Colon (tissue), 2 donors: ENCODE measurements around the gene TTC23.
"Not testable (repeated sequence)": the region's sequence is repeated elsewhere in the genome, so short reads cannot be mapped to it uniquely, and the experiment has no call there.

Experiments
- FAIRE-seq: peaks from 2 replicates; lab custom pipeline; 2012; peaks lifted over from hg19 to GRCh38; lab: Jason Lieb, UNC
- donor health status: control.
- donor health status: control.

The TTC23 gene

GRCh38 chr15:99192181-99192580 is 57.2 kb downstream of the TTC23 start:
- FAIRE-seq = not testable (repeated sequence)

GRCh38 chr15:99187936-99188335 is 61.4 kb downstream of the TTC23 start:
- no peak for FAIRE-seq

DNA sequence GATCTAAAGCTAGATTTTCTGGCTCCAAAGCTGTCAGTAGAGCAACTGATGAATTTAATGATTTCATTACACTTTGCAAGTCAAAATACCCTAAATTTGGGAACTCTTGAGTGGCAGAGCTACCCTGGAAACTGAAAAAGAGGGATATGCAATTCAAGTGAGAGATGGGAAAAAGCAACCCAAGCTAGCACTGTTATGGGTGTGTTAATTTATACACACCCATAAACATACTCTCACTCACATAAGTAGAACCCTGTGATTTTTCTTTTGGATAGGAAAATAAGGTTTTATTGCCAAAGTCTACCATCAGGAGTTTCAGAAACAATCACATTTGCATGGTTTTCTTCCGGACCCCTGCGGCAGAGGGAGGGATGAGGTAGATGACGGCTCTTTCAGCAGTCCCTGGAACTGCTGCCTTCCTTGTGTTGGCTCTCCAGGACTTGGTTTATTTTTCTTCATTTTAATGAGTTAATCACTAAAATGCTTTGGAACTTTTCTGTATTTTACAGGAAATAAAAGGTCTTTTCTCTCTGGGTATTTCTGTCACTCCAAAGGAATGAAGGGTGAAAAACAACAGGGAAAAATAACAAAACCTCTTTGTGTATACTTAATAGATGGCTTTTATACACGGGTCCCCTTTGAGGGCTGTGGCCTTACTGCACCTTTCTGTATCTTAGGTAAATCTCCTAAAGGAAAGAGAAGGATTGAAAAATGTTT is 63.8 kb downstream of the TTC23 start:
- FAIRE-seq = no peak

- no peak for FAIRE-seq
Observed at GRCh38 chr15:99182791-99183190, 66.6 kb downstream of the TTC23 start.

DNA sequence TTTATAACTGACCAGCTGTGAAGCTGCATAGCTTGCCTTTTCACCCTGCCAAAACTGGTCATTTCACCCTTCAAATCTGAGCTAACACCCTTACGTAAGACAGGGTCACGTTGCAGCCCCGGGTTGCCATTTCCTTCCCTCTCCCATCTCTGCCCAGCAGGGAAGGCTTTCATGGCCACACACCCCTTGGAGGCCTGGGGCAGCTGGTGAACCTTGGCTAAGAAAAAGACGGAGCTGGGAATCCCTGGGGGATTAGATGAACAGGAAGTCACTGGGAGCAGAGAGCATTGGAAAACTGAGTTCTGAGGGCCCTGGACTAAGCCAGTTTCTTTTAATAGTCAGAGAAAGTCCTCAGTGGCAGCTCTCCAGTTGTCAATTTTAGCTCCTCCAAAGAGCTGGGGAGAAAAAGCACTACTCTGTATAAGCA is 67.8 kb downstream of the TTC23 start:
- no peak for FAIRE-seq

DNA sequence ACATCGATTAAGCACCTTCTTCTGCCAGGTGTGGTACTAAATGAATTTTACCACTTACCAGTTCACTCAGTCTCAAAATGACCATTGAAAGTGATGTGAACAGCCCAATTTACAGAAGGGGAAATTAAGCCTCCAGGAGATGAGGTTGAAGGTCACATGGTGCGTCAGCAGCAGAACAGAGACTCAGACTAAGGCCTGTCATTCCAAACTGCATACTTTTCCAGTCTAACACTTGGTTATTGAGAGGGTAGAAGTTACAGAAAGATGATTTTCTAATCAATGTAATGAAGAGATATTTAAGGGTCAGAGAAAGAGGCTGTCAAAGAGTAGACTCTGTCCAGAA is 68.4 kb downstream of the TTC23 start:
- no peak for FAIRE-seq

- FAIRE-seq = no peak
Observed at GRCh38 chr15:99180086-99180963, 69.1 kb downstream of the TTC23 start.

- no peak for FAIRE-seq
Observed at GRCh38 chr15:99177679-99178078, 71.7 kb downstream of the TTC23 start.

GRCh38 chr15:99176757-99177156 is 72.6 kb downstream of the TTC23 start:
- FAIRE-seq = no peak

GRCh38 chr15:99174567-99175395 is 74.6 kb downstream of the TTC23 start:
- no peak for FAIRE-seq

DNA sequence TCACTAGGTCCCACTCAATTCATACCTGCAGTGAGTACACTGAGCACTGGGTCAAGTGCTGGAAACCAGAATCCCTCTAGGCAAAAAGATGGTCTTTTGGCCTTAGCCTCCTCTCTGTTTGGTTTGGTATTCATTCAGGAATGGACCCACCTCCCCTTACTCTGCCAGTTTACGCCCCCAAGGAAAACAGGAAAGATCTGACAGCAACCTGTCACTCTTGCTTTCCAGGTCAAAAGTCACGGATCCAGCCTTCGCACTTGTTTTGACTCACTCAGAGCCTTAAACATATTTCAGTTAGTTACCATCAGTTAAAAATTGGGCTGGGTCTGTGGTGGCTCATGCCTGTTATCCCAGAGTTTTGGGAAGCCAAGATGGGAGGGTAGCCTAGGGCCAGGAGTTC is 76.4 kb downstream of the TTC23 start:
- no peak for FAIRE-seq

DNA sequence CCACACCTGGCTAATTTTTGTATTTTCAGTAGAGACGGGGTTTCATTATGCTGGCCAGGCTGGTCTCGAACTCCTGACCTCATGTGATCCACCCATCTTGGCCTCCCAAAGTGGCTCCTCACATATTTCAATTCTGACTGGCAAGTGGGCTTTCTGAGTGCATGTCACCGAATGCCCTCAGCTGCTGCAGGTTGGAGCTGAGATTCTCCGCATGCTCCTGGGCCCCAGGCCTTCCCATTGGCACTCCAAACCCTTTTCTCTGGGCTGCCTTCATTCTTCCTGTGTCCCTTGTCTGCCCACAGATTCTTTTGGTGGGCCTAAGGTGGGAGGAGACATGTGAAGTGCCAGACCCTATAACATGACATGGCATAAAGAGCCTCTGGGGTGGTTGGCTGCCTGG is 77.2 kb downstream of the TTC23 start:
- no peak for FAIRE-seq

DNA sequence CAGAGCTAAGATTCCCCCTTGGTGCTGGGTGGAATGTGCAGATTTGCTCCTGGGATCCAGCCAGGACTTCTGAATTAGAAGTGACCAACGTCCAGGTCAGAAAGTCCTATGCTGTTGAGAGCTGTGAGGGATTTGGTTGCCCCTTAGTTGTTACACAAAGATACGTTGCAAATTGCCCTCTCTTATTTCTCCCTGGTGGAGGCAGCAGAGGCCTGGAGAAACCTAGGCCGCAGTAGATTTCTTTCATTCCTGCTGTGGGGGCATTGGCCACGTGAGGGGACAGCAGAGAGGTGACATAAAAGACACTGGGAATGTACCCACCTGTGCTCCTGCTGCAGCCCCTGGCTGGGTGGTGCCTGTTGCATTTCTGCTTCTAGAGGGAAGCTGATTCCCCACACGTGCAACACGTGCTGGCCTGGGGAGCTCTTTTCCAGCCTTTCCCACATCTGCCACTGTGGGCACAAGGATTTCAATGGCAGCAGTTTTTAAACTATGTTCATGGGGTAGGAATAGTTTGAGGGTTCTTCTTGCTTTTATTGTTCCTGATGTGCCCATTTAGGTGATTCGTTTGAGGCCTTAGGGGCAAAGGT is 78.8 kb downstream of the TTC23 start:
- no peak for FAIRE-seq

DNA sequence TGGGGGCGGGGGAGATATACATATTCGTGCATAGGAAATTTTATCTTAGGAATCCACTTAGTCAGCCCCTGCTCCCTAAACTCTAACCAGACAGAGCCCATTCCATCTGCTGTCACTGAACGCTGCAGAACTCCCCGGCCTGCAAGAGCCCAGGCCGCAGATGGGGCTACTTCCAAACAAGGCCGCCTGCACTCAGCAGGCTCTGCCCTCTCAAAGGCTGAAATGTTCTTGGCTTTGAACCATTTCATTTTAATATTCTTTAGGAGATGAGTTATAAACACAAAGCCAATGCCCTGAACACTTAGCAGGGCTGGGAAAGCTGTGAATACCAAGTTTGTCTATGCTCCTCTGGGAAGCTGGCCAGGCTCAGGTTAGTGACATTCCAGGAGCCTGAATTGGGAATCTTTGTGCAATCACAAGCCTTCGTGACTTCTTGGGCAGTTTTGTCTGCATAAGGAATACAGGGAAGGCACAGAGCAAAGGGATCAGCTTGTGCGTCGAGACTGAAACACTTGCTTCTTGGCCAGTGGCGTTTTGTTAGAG is 79.5 kb downstream of the TTC23 start:
- no peak for FAIRE-seq

GRCh38 chr15:99168601-99169580 is 80.5 kb downstream of the TTC23 start:
- no peak for FAIRE-seq

DNA sequence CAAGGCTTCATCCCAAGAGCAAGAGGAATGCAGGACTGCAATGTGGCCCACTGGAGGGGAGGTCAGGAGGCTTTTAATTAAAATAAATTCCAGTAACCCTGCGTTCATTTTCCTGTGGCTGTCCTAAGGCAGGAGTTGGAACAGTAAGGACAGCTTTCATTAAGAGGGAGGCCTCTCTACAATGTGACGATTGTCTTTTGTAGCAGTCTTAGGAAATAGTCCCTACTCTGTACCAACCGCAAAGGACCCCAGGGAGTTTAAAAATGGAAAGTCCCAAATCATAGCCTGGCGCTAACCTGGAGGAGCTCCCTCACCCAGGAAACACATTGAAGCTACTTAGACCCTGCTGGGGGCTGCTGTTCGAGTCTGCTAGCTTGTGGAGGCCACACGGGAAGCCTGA is 81.7 kb downstream of the TTC23 start:
- FAIRE-seq = no peak

- no peak for FAIRE-seq
Observed at GRCh38 chr15:99167201-99167600, 82.2 kb downstream of the TTC23 start.

DNA sequence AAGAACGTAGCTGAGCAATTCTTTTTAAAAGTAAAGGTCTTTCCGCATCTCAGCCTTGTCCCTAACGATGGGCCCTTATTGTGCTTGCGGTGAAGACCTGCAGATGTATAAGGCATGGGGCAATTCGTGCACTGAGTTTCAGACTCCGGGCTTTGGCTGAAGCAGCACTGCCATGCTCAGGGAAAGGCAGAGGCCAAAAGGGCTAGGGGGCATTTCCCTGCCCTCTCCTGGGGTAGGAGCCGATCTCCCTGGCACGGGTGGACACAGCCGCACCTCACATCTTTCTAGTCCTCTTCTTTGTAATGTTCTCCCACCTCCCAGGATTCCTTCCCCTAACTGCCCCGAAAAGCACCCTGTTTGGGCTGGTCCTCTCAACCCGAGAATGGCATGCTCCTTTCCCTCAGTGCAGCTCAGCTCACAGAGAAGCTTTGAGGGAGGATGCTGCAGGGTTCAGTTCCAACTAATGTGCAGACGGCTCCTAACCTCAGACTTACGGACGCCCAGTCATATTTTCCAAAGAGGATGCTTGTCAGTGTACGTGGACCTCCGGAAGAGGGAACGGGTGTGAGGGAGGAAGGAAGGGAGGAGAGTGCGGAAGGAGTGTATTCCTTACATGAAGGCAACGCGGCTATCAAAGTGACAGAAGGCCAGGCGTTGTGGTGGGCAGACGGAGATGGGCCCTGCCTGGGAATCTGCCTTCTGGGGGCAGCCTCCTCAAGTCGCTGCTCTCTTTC is 83.3 kb downstream of the TTC23 start:
- no peak for FAIRE-seq

GRCh38 chr15:99165020-99165790 is 84.2 kb downstream of the TTC23 start:
- FAIRE-seq = no peak
